ENCODE results near the gene KNCN.
A peak's percentile ranks its signal among the peaks of the same experiment; 100 is the strongest.

Gene KNCN

DNA sequence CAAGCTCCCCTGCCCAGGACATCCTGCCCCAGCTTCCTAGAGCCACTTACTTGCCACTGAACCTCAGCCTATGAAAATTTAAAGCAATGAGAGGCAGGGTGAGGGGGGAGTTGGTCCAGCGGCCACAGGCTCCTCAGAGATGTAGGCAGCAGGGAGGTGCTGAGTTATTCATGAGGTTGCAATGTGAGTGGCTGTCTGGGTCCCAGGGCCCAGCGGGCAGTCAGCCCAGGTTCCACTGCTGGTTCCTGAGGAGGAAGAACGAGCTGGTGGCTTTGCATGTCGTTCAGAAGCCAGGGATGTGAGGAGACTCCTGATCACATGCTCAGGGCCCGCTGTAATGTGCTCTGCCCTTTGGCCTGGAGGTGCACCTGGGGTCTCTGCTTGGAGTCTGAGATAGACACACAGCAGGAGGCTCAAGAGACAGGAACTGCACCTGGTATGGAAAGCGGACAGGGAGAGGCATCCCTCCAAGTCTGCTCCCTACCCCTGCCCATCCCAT, at the start of gene KNCN:
KNCN (minus strand) TSS at position 51 of the 499 bp plus-strand sequence. CDS start 432 bp downstream, outside the sequence.
- DNase-seq (ENCODE audit: low read depth) = no peak

DNA sequence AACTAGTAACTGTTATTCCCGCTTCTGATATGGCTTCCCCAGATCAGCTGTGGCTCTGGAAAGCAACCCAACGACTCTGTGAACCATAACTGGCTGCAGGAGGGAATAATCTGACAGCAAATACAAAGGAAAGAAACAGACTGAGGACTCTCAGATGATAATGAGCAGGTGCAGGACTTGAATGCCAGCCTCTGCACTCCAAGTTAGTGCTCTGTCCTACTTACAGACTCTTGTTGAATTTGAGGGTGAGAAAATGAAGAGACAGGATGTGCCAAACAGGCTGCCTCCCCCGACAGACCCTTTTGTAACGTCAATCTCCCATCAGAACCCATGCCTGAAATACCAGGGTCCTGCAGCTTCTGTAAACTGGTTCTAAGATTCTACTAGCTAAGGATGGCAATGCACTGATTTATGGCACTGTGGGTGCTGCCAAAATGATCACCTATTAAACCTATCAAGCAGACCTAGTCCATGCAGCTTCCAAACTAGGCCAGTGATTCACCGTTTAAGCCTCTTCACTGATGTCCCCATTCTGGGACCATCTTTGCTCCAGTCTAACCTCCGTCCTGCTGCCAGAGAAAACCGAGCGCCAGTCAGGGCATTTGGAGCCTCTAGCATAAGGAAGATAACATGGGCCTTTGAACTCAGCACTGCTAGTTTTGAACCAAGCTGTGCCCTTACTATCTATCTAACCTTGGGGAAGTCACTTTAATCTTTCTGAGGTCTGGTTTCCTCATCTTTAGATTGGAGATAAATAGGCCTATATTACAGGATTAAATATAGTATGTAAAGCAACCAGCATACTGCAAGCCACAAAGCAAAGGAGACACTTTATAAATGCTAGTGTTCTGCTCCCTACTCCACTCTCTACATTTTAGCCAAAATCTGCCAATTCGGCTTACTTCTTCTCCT, 47.9 kb upstream of the KNCN start:
- no peak for DNase-seq (ENCODE audit: low read depth)

DNA sequence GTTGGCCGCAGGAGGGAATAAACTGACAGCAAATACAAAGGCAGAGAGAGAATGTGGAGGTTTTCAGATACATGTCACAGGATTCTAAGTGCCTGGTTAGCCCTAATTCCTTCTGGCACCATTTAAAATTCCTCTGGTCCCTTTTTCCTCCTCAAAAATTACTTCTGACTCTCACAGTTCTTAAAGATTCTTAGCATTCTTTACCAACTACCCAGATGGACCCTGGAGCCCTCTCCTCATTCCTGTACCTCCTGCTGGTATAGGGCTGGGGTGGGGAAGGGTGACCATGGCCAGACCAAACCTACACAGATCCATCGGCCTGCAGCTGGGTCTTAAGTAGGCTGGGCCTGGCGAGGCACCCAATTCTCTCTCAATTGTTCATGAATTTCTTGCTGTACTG, 45.4 kb upstream of the KNCN start:
- no peak for DNase-seq (ENCODE audit: low read depth)

DNA sequence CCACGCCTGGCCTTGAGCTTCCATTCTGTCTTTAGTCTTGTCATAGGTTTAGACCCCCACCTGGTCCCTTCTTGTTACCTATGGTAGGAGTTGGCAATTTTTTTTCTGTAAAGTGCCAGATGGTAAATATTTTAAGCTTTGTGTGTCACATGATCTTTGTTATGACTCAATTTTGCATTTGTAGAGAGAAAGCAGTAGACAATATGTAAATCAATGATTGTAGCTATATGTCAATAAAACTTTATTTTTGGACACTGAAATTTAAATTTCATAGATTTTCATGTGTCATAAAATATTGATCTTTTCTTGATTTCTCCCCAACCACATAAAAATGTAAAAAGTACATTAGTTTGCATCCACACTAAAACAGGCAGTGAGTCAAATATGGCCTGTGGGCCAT, 44.6 kb upstream of the KNCN start:
- DNase-seq (ENCODE audit: low read depth) = no peak

DNA sequence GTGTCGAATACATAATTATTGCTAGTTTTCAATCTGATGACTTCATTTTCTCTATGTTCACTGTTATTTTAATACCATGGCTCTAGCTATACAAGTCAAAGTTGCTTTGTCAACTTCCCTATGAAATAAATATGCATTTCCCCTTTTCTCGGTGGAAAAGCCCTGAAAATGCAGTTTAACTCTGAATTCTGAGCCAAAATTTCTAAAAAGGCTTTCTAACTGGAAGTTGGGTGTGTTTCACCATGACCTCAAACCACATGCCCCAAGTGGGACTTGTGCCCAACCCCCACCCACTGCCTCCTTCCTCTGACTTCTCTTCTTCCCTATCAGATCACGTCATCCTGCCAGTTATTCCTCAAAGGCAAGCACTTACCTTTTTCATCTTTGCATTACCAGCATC, 43.7 kb upstream of the KNCN start:
- no peak for DNase-seq (ENCODE audit: low read depth)

DNA sequence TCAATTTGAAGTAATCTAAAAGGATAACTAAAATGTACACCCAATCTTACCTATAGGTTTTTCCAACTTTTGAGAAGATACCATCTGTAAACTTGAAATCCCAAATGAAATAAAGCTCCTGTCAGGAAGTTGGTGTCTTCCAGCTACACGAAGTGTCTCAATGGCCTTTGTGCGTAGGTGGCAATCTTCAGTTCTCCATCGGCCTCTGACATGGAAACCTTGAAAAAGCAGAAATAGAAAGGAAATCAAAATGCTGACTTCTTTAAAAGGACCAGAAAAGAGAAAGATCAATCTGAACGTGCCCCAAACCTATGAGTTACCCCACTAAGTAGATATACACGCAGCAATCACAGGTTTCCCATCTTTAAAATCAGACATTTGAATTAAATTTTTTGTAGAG, 42.6 kb upstream of the KNCN start:
- DNase-seq (ENCODE audit: low read depth) = no peak

DNA sequence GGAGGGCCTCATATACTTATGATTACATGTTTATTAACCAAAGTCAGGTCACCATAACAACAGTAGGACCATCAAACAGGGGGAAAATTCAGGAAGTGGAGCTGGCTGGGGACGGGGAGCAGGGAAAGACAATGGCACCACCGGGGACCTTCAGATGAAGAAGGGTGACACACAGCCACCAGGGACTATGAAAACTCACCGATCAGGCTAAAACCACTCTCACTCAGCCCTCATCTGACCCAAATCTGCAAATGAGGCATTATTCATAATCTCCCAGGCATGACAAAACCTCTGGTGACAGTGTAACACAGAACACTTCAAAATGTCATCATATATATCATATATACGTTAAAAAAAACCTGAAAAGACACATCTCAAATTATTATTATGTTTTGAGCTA, 41.4 kb upstream of the KNCN start:
- DNase-seq (ENCODE audit: low read depth) = no peak

DNA sequence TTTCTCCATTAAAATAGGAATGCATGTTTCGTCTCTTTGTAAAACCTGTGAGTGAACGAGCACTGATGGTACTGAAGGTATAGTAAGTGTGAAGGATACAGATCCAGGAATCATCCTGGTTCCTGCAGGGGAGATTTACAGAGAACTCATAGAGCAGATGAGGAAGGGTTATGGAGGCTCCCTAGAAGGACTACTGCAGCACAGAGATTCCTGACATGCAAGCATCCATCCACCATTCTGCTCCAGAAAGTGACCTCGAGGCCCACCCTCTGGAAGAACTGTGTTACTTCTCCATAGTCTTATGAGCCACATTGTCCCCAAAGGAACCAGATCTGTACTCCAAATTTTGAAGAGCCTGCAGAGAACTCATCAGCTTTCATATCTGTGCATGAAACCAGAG, 38.1 kb upstream of the KNCN start:
- no peak for DNase-seq (ENCODE audit: low read depth)

DNA sequence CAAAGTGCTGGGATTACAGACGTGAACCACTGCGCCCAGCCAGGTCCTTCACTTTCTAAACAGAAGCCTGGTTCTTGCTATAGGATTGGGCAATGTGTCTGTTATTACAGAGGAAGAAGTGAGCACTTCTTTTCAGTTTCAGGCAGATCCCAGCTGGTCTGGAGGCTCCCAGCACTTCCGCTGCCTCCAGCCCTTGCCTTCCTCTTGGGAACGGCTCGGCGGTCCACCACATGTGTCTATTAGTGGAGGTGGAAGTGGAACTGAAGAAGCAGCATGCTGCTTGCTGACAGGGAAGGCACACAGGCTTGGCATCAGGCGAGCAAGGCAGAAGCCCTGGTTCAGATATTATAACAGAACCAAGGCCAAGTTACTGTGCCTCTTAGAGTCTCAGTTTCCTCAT, 35.6 kb upstream of the KNCN start:
- no peak for DNase-seq (ENCODE audit: low read depth)

DNA sequence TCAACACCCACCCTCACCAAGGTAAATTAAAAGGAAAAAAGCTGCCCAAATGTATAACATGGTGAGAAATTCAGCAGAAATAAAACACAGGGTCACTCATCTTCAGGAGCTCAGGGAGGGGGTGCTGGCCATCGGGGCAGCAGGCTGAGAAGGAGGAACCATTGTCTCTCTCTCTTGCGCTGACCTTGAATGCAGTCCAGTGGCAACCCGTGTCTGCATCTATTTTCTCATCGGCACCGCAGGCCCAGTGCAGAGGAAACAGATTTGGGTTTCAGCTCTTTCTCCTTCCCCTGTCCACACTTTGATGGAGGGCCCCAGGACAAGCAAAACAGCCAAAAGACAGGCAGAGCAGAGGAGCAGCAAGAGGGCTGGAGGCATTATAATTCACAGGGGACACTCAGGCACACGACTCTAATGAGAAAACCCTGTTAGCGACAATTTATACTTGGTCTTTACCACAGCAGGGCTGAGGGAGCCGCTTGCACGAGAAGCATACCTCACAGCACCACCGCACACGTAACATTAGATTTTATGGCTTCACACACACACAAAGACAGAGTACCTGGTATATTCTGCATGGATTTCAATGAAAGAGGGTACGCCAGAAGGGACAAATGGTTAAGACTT, 34.0 kb upstream of the KNCN start:
- DNase-seq (ENCODE audit: low read depth) = no peak

DNA sequence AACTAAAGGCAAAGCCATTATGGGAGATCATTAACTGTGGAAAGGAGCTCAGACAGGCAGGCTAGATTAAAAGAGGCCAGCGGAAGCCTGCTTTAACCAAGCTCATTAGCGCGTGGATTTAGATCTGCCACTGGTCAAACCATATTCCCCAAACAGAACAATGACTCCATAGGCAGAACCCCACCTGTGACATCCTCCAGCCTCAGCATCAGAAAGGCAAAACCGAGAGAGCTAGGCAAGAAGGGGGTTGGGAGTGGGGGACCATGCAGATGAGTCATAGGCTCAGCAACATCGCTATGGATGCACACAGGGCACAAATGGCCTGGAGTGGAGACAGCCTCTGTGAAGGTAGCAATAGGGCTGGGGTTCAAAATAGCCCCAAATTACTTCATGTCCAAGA, 32.0 kb upstream of the KNCN start:
- no peak for DNase-seq (ENCODE audit: low read depth)

DNA sequence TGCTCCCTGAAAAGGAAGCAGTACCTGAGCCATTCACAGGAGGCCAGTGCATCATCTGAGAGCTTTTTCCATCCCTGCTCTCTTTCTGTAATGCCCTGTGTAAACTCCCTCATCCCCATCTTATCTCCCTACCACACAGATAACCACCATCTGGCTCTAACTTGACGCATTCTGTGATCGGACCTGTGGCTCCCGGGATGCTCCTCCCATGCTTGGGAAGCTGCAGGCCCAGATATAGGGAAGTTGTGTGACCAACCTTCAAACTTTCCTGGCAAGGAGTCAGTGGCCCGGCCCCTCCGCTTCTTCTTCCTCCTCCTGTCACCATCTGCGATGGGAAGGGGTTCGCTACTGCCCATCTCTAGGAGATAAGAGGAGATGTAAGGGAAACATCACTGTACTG, 31.5 kb upstream of the KNCN start:
- DNase-seq (ENCODE audit: low read depth) = no peak

DNA sequence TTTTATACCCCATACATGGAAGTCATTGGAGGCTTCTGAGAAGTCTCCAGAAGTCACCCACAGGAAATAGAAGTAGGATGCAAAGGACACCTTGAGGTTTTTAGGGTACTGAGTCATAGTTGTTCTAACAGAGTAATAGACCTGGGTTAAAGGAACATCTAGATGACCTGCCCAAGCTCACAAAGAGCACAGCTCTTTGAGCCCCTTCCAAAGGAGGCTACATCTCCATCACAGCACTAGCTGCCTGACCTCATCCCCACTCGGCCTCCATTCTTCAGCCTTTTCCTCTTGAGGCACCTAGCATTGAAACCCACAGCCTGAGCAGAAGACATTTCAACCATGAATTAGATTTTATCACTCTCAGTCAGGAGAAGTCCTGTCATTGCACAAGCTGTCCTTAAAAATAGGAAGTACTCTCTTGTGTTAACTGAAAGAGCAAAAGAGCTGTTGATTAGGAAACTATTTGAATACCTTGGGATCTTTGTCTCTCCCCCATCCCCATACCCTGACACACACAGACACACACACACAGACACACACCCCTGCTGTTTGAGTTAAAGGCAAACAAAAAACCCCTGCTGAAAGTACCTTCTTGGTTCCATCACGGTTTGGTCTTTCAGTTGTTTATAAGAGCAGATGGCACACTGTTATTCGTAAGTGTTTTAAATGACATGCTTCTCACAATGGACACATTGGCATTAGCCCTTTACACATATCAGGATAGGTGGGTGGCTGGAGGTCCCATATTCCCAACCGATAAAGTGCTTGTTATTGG, 30.4 kb upstream of the KNCN start:
- DNase-seq (ENCODE audit: low read depth) = no peak

DNA sequence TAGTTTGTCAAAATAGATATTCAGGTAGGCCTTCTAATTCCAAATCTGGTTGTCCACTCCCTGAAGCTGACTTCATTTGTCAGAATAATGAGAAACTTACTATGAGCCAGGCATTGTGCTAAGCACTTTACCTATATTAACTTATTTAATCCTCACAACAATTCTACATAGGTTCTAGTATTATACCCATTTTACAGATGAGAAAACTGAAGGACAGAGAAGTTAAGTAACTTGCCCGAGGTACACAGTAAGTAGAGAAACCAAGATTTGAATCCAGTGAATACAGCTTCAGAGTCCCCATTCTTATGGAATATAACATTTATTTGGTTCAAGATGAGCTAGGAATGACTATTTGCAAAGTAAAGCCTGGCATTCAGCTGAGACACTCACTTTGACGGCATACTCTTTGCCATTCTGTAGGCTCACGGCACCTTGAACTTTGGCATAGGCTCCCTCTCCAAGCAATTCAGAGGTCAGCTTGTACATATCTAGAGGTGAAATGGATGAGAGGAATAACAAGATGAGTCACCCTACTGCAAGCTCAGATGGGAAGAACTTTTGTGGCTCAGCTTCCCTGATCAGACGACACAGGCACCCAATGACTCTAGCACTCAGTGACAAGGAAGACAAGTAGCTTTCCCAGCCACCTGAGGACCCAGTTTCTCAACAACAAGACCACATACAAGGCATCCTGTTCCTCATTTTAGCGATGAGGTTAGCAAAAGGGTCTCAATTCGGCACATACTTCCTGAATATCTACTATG, 28.9 kb upstream of the KNCN start:
- no peak for DNase-seq (ENCODE audit: low read depth)

DNA sequence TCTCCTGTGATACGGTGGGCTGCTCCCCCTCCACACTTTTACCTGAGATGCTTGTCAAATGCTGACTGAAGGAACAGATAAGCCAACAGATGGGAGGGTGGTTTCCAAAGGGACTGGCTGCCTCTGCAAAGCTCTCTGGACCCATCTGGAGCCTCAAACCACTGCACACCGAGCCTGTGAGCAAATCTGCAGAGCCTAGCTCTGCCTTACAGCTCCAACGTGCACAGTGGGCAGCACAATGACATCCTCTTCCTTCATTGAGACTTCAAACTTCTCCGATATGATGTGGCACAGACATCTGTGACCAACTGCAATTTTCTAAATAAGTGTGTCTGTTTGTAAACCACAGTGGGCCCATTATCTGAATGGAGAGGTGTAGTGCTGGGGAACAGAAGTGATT, 26.2 kb upstream of the KNCN start:
- DNase-seq (ENCODE audit: low read depth) = no peak

DNA sequence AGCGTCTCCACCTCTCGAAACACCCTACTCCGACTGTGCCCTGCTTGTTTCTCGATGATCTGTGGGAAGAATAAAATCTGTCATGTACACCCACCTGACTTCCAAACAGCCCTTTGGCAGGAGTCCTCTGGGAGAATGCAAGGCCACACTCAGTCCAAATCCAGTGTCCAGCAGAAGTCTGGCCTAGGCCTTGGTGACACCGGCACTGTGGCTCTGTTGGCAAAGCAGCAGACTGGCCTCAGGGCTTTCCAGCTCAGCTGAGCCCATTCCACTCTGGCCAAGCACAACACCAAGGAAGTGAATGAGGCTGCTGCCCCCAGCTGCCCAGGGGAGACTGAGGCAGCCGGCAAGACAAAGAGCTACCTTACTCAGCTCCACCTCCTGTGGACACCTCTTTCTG, 25.1 kb upstream of the KNCN start:
- no peak for DNase-seq (ENCODE audit: low read depth)

DNA sequence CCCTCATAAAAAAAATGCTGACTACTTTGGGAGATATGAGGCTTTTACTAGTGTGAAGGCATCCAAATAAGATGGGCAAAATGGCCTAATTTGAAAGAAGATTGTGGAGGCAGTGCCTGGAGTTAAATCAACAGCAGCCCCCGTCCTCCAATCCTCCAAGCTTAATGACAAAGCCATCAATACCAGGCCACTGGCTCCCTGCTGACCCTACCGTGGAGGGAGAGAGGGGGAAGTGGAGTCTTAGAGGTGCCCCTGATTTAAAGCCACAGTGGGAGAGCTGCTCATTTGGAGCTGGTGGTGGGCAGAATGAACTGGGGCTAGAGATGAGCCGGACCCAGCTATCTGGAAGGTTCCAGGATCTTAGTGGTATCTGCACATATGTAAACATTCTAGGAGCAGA, 24.3 kb upstream of the KNCN start:
- DNase-seq (ENCODE audit: low read depth) = no peak

DNA sequence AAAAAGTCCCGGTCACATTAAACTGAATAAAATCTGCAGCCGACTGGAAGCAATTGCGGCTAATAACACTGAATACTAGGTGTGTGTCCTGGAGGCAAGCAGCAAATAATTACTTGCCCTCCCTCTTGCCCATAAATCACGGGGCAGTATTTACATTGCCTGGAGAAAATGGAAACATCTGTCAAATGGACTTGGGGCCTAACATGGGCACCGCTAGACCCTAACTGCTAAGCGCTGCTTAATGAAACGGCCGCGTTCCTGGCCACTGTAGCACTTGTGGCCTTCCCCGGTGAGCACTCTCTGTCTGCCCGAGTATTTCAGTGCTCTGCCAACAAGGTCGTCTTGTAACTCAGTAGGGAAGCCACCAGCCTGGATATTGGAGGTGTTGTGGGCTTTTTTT, 23.9 kb upstream of the KNCN start:
- no peak for DNase-seq (ENCODE audit: low read depth)

DNA sequence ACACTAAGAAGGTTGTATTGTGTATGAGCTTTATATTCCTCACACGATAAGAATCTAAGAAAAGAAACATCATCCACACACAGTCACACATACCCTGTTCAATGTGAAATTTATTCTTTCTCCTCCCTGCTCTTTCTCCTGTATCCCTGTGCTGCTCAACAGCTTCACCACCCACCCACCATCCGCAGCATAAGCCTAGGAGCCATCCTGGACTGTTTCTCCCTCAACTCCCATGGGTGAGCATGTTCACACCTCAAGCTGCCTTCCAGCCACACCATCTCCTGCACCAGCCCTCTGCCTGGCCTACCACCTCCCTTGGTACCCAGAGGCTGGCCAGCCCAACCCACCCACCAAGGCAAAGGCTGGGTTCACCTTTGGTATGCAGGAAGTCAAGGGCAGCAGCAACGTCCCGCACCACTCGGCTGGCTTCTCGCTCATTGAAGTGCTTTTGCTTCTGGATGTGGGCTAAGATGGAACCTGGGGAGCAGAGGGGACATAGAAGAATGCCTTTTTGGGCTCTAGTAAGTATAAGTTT, 20.3 kb upstream of the KNCN start:
- DNase-seq (ENCODE audit: low read depth) = no peak

DNA sequence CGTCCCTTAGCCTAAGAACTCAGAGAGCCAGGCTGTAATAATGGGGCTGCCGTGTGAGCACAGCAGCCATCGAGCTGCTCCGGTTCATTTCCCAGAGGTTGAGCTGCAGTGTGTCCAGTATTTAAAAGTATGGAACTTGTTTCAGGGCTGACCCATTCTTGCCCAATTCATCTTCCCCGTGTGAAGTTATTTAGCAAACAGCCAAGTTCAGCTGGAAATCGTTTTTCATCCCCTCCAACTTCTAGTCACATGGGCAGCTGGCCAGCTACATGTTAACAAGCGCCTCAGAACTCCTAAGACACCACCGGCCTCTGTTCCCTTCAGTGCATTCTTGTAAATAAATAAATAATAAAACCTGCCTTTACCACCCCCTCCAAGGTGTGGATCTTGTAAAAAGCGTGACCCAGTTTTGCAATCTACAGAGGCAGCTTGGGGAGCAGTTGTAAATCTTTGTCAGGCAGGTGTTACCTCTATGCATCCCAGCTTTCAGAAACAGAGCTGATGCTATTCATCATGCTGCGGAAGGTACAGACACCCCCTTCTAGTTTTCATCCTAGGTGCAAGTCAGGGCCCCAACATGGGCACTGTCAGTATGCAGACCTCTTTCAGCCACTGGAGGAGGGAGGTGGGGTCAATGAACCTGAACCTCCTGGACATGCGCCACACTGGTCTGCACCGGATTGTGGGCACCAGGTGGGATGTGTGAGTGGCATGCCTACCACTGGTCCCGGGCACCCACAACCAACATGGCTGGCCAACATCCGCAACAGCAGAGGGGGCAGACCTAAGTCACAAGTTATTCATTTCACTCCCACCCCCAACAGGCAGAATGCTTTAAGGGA, 18.7 kb upstream of the KNCN start:
- DNase-seq (ENCODE audit: low read depth) = peak; percentile 41

DNA sequence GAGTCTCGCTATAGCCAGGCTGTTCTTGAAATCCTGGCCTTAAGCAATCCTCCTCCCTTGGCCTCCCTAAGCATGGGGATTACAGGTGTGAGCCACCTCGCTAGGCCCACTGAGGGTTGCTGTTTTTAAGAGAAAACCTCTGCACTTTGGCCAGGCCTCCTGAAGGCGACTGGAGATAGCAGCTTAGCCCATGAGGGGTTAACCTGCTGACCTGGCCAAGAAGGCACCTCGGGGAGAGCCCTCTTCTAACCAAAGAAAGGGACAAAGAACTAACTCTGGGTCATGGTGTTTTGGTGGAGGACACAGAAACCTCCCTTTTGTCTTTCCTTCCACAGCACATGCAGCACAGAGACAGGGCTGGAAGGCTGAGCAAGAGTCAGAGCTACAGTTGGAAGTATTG, 17.7 kb upstream of the KNCN start:
- no peak for DNase-seq (ENCODE audit: low read depth)
